ENCODE results near the gene PTPRG.

Gene PTPRG

GRCh38 chr3:61624300-61624699, 62.9 kb downstream of the PTPRG start:
- DNase-seq: no peak

- no peak for DNase-seq
Measured at GRCh38 chr3:61625429-61625828, 64.1 kb downstream of the PTPRG start.

DNA sequence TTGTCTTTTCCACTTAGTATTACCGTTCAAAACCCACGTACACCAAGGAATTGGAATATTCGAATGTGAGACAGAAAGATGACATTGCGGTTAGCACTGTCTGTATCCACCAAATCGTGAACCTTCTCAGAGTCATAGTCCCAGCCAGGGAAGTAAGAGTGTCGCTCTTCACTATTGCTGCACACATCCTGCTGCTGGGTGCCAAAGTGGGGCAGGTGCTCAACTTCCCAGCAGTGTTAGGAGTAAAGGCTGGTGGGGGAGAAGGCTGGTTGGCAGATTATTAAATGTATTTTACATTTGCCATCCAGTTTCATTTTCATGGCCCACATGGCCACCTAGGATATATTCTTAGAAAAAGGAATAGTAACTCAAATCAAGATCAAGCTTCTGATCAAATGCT, 65.1 kb downstream of the PTPRG start:
- DNase-seq: no peak

GRCh38 chr3:61627768-61628185, 66.4 kb downstream of the PTPRG start:
- DNase-seq: no peak

GRCh38 chr3:61628636-61629035, 67.3 kb downstream of the PTPRG start:
- no peak for DNase-seq

DNA sequence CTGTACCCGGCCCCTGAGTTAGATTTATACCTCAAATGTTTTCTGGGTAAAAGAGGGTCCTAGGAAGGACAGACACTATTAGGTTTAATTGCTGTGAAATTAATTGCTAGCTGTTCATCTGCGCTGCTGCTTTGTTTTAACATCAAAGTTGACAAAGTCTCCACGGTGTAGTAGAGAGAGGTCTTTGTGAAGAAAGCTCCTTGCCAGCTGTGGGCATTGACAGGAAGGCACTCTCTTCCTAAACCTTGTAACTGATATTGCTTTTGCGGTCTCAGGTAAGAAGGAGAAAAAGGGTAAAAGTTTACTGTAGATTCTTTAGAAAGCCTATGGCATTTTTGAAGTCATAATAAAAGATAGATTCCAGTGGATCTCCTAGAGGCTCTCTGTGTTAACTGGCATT, 68.1 kb downstream of the PTPRG start:
- no peak for DNase-seq

GRCh38 chr3:61631108-61631769, 69.9 kb downstream of the PTPRG start:
- no peak for DNase-seq

GRCh38 chr3:61632568-61633175, 71.3 kb downstream of the PTPRG start:
- DNase-seq: no peak

DNA sequence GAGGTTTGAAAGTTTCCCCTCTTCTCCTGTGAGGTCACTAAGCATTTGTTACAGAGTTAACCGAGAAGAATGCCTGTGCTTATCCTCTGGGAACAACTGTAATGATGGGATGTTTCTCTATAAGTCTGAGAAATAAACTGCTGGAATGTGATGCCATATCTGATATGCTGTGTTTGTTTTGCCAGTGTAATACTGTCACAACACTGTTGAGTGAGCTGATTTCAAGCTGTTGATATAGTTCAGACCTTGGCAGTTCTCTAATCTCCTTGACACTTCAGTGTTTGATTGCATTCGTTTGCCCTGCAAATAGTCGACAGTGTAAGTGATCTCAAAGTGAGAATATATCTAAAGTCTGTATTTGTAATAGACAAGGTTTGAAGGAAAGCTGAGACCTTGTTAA, 73.3 kb downstream of the PTPRG start:
- no peak for DNase-seq

- no peak for DNase-seq
Measured at GRCh38 chr3:61637088-61638051, 76.0 kb downstream of the PTPRG start.

DNA sequence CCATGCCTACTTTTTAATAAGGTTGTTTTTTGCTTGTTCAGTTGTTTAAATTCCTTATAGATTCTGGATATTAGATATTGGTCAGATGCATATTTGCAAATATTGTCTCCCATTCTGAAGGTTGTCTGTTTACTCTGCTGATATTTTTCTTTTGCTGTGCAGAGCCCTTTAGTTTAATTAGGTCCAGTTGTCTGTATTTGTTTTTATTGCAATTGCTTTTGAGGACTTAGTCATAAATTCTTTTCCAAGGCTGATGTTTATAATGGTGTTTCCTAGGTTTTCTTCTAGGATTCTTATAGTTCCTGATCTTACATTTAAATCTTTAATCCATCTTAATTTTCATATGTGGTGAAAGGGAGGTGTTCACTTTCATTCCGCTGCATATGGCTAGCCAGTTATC, 77.4 kb downstream of the PTPRG start:
- no peak for DNase-seq

DNA sequence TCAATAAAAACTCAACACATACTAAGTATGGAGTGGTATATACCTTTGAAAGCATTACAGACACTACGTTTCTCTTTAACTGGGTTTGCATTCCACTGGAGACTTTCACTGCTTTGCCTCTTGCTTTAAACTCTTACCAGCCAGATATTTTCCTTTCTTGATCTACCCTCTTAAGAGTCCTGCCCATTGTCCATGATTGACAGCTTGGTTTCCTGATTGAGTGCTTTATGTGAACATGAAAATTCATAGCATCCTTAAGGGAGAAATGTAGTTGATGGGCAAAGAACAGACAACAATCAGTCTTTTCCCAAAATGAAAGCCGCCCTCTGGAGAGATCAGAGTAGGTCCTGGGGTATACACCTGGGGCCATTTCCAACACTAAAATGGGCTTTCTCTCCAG, 78.6 kb downstream of the PTPRG start:
- no peak for DNase-seq

- DNase-seq: no peak
Measured at GRCh38 chr3:61645148-61645547, 83.8 kb downstream of the PTPRG start.

GRCh38 chr3:61646360-61646759, 85.0 kb downstream of the PTPRG start:
- DNase-seq: no peak

DNA sequence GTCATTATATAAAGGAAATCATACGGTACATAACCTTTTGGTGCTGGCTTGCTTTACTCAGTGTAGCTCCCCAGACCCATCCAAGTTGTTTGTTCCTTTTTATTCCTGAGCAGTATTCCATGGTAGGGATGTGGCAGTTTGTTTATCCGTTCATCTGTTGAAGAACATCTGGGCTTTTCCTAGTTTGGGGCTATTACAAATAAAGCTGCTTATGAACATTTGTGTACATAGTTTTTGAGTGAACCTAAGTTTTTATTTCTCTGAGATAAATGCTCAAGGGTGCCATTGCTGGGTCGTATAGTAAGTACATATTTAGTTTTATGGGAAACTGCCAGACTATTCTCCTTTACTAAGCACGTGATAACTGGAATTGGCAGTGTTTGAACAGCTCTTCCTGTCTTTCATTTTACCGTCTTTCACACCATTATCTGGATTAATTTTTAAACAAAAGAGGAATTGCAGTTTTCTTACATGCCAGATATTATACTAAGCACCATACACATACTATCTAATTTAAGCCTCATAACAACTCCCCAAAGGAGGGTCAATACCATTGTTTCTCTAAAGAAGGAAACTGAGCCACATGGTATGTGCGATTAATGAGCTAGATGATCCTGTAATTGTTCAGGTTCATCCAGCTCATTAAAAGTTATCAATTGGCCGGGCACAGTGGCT, 85.6 kb downstream of the PTPRG start:
- no peak for DNase-seq

DNA sequence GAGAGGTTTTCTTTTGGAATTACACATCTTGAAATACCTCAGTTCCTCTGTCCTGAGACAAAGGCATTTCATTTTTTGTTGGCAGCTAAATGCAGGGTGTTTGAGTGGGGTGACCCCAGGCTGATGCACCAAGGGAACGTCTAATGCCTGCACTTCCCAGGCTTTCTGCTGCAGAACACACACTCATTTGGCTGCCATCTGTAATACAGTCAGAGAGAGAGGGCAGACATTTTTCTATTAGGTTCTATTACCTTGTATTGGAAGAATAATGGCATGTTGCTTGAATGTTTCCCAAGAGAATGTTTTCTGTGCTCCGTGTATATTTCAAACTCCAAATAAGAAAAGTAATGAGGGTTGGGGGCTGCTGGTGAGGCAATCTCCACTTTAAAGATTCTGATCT, 87.1 kb downstream of the PTPRG start:
- no peak for DNase-seq

DNA sequence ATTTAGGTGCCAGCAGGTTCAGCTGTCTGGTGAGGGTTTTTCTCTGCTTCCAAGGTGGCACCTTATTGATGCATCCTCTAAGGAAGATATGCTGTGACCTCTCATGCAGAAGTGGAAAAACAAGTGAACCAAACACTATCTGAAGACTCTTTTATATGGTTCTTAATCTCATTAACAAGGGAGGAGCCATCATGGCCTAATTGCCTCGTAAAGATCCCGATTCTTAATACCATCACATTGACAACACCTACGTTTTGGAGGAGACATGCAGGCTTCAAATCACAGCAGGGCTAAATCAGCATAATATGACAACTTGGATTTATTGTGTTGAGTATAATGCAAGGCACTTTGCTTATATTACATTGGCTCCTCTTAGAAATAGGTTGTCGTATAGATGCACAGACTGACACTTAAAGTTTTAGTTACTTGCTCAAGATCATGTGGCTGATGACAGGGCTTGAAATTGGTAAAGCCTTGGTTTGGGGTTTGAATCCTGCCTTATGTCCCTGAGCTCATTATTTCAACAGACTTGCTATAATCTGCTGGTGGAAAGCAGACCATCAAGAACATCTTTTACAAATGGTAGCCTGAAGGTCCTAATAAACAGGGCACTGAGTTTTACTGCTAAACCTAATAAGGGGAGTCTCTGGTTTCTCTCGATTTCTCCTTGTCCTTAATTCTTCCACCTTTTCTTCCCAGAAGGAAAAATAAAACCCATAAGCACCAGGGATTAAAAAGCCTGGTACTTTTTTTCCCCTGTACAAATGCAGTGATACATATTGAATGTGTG, 88.2 kb downstream of the PTPRG start:
- no peak for DNase-seq

- no peak for DNase-seq
Measured at GRCh38 chr3:61650276-61650675, 88.9 kb downstream of the PTPRG start.

DNA sequence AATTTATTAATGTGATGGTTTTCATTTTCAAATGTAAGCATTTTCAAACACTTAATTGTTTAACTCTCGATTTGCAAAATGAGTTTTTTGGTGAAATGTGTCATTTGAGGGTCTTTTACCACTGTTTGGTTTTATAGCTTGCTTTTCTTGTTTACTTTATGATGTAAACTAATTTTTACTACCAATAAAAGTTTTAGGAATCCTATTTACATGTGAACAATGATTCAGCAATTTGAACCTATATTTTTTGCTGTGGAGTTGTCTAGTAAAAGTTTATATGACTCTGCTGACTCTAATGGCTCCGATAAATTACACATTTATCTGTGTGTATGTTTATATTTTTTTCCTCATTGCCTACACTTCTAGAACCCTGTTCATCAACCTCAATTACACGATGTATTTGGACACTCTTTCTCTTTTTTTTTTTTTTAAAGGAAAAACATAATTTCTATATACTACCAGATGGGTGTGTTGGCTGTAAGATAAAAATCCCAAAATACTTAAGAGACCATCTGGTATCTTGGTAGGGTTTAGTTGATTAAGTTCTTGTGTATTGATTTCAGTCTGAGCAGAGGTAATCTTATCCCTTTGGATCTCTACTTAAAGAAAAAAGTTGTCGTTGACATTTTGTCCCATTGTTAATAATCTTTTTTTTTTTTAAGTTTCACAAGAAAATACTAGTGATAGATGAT, 89.5 kb downstream of the PTPRG start:
- no peak for DNase-seq

DNA sequence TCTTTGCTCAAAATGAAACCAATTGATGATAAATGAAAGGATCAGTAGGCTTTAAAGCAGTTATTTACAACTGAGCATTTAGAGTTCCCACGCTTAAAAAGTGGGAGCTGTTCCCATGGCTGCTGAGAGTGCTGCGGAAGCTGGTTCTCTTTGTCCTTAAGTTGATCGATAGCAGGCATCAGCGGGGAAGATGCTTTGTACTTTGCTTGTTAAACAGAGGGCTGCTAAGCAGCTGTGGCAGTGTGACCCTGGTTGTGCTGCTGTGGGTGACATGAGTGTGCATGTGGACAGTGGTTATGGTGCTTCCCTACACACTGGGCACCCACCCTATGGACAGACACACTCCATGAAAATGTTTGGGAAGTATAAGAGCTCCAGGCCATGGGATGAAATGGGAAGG, 96.3 kb downstream of the PTPRG start:
- no peak for DNase-seq

GRCh38 chr3:61662861-61663260, 101.5 kb downstream of the PTPRG start:
- no peak for DNase-seq
